MCF 10A (cell line): ENCODE data around the gene AP4M1. TPM values are rescaled to one million over a fixed set of nuclear protein-coding genes. Genes with fewer than 3 reads are reported as not detected.
A peak's percentile ranks its signal among the peaks of the same experiment; 100 is the strongest.

Experiments
- BruUV-seq: library from RNA; stranded (reverse); fragments of 400-500 nt; replicated peaks from 2 replicates; lab custom pipeline; 2021; lab: Mats Ljungman, UMichigan
- CTCF ChIA-PET: fragments of 300-600 bp; sonication (Branson Sonifier 250); formaldehyde crosslinking; extraction: SDS; loops from one replicate; lab custom pipeline; 2021; ENCODE audit warnings: antibody characterized with exemption, inconsistent platforms; lab: Yijun Ruan, JAX
- POLR2A ChIA-PET: fragments of 300-600, 350-650 bp; sonication (Branson Sonifier 250); formaldehyde crosslinking; extraction: SDS; loops from one replicate; lab custom pipeline; 2020; ENCODE audit warnings: antibody characterized with exemption, inconsistent platforms; lab: Yijun Ruan, JAX
- DNase-seq: peaks from one replicate; pipeline ENCODE4 v3.0.0-alpha.2; 2018; ENCODE audit not compliant: unreplicated experiment
- H3K27ac Mint-ChIP-seq: one replicate; pipeline ENCODE4 v1.8.0; 2022; ENCODE audit warnings: mild to moderate bottlenecking, low read depth, mixed read lengths; ENCODE audit not compliant: unreplicated experiment
- H3K27me3 Mint-ChIP-seq: one replicate; pipeline ENCODE4 v1.8.0; 2022; ENCODE audit warnings: mixed read lengths; ENCODE audit not compliant: insufficient read depth, unreplicated experiment
- H3K36me3 Mint-ChIP-seq: one replicate; pipeline ENCODE4 v1.8.0; 2022; ENCODE audit warnings: mild to moderate bottlenecking, moderate library complexity, mixed read lengths; ENCODE audit not compliant: insufficient read depth, unreplicated experiment
- H3K4me1 Mint-ChIP-seq: one replicate; pipeline ENCODE4 v1.8.0; 2022; ENCODE audit warnings: mixed read lengths; ENCODE audit not compliant: insufficient read depth, unreplicated experiment
- H3K4me3 Mint-ChIP-seq: one replicate; pipeline ENCODE4 v1.8.0; 2022; ENCODE audit warnings: mild to moderate bottlenecking, moderate library complexity, mixed read lengths; ENCODE audit not compliant: unreplicated experiment
- H3K9me3 Mint-ChIP-seq: one replicate; pipeline ENCODE4 v1.8.0; 2022; ENCODE audit warnings: mixed read lengths; ENCODE audit not compliant: unreplicated experiment
- CTCF ChIP-seq: fragments of 200-600 bp; IDR thresholded peaks from one replicate; pipeline ENCODE4 v1.8.0; 2022; ENCODE audit warnings: antibody characterized with exemption, mild to moderate bottlenecking; ENCODE audit not compliant: unreplicated experiment
- intact Hi-C: fragments of 100-400 bp; cut with micrococcal nuclease; formaldehyde crosslinking; loops from 2 replicates; pipeline ENCODE4 v1.14.1; 2022
- total RNA-seq: library from RNA; stranded (reverse); gene quantifications from 2 replicates; pipeline ENCODE4 v1.2.3, GENCODE V29; 2022

Gene AP4M1
- total RNA-seq, 1 experiment from 2014 or later = 13.5 TPM

- H3K27me3 Mint-ChIP-seq = no peaks in the 10 kb centered on the region
- H3K36me3 Mint-ChIP-seq = peaks cover 5% of the 10 kb centered on the region
- ChIA-PET POLR2A (interaction anchor here (0.6 to 5.3 kb wide), 14 partner anchors 12 to 1065 kb away, joined by 3 to 47 read pairs (median 4); partner anchors contain the start of genes AP4M1, LAMTOR4, MCM7 and PPP1R35), CTCF (interaction anchor here (0.5 to 1.1 kb wide), 3 partner anchors 21 to 356 kb away, joined by 4 to 6 read pairs (median 4); no protein-coding TSS in a partner anchor)
- no peak for DNase-seq
- peak overlapping the region; percentile 98 for H3K4me3 Mint-ChIP-seq
- TF ChIP-seq CTCF = no peak
- H3K27ac Mint-ChIP-seq = peak overlapping the region; percentile 99
- BruUV-seq = TSS peak; percentile 80
- intact Hi-C loops = loop anchor here (5.0 kb wide), 1 partner anchor 134 kb away; no protein-coding TSS in a partner anchor
- peaks cover 5% of the 10 kb centered on the region for H3K4me1 Mint-ChIP-seq
- H3K9me3 Mint-ChIP-seq = no peaks in the 10 kb centered on the region
Observed at GRCh38 chr7:100126239-100126930, 24.9 kb downstream of the AP4M1 start.

- no TSS peak for BruUV-seq
- Mint-ChIP-seq H3K4me1 (peaks cover 11% of the 10 kb centered on the region), H3K36me3 (peaks cover 5% of the 10 kb centered on the region), H3K9me3 (no peaks in the 10 kb centered on the region), H3K4me3 (peak within 1 kb of the TSS; percentile 98), H3K27ac (peak within 1 kb of the TSS; percentile 99), H3K27me3 (no peaks in the 10 kb centered on the region)
- TF ChIP-seq CTCF = no peak
- ChIA-PET POLR2A (interaction anchor here (0.6 to 5.3 kb wide), 13 partner anchors 13 to 1066 kb away, joined by 3 to 47 read pairs (median 4); partner anchors contain the start of genes AP4M1, LAMTOR4, MCM7 and PPP1R35), CTCF (interaction anchor here (0.5 to 1.1 kb wide), 2 partner anchors 22 to 64 kb away, joined by 4 read pairs; no protein-coding TSS in a partner anchor)
- intact Hi-C loops = loop anchor here (5.0 kb wide), 1 partner anchor 135 kb away; no protein-coding TSS in a partner anchor
- DNase-seq = peak; percentile 89
Observed at GRCh38 chr7:100126931-100127865, 25.8 kb downstream of the AP4M1 start, which contains the start of gene MBLAC1. MBLAC1 (plus strand) TSS chr7:100126967; CDS start chr7:100127396, 429 bp downstream.

- intact Hi-C loops = loop anchor here (5.0 kb wide), 1 partner anchor 136 kb away; no protein-coding TSS in a partner anchor
- Mint-ChIP-seq H3K27me3 (no peaks in the 10 kb centered on the region), H3K36me3 (peaks cover 5% of the 10 kb centered on the region), H3K4me1 (peaks cover 11% of the 10 kb centered on the region), H3K9me3 (no peaks in the 10 kb centered on the region), H3K4me3 (peak overlapping the region; percentile 98), H3K27ac (no peak overlapping the region)
- no peak for TF ChIP-seq CTCF
- no peak for DNase-seq
- BruUV-seq = no TSS peak
- CTCF ChIA-PET = interaction anchor here (0.7 to 8.2 kb wide), 3 partner anchors 12 to 88 kb away, joined by 3 to 93 read pairs (median 3); no protein-coding TSS in a partner anchor
- POLR2A ChIA-PET = interaction anchor here (0.7 kb wide), 2 partner anchors 13 to 1155 kb away, joined by 3 read pairs; no protein-coding TSS in a partner anchor
Observed at GRCh38 chr7:100127866-100128636, 26.6 kb downstream of the AP4M1 start.
